GM12874 (cell line): ENCODE data around the gene FADS2.

Experiments
- CTCF ChIP-seq: IDR thresholded peaks from 2 replicates; pipeline ENCODE4 v1.5.1; 2011; ENCODE audit warnings: low read depth, mild to moderate bottlenecking, control low read depth, low read length, moderate library complexity; ENCODE audit not compliant: insufficient read depth

FADS2 gene

GRCh38 chr11:61806785-61807184 lies 21.3 kb upstream of the FADS2 start:
- TF ChIP-seq CTCF, result no peak

GRCh38 chr11:61810671-61811175 lies 17.4 kb upstream of the FADS2 start:
- TF ChIP-seq CTCF, result no peak

- TF ChIP-seq CTCF, result no peak
Observed at GRCh38 chr11:61811831-61812230, 16.3 kb upstream of the FADS2 start.

- TF ChIP-seq CTCF, result no peak
Observed at GRCh38 chr11:61812736-61813411, 15.2 kb upstream of the FADS2 start.

- TF ChIP-seq CTCF, result no peak
Observed at GRCh38 chr11:61814247-61814957, 13.7 kb upstream of the FADS2 start.

GRCh38 chr11:61814958-61815789 lies 12.9 kb upstream of the FADS2 start:
- TF ChIP-seq CTCF, result no peak
